HUDEP-2 (cell line): Measurements from ENCODE around the gene SIL1.
"Not testable (repeated sequence)": the region's sequence is repeated elsewhere in the genome, so short reads cannot be mapped to it uniquely, and the experiment has no call there.

Experiments
- DNase-seq, 76 experiments: peaks; one replicate each; lab custom pipeline; 2025; ENCODE audit not compliant: unreplicated experiment in 76 of 76; lab: John Stamatoyannopoulos, UW

The SIL1 gene

GRCh38 chr5:139205124-139205523 lies 7.0 kb upstream of the SIL1 start:
- DNase-seq: no peak

- no peak for DNase-seq
Measured at GRCh38 chr5:139204196-139204595, 6.0 kb upstream of the SIL1 start.

GRCh38 chr5:139199321-139199720 lies 1.2 kb upstream of the SIL1 start:
- no peak for DNase-seq

GRCh38 chr5:139196296-139196956 lies 1.7 kb downstream of the SIL1 start:
- DNase-seq: no peak

GRCh38 chr5:139194486-139194885 lies 3.7 kb downstream of the SIL1 start:
- DNase-seq: no peak

- peak in 7 of 76 experiments; percentile 2 to 19 (median 14) for DNase-seq
Measured at GRCh38 chr5:139193928-139194327, 4.2 kb downstream of the SIL1 start.

- not testable (repeated sequence) for DNase-seq
Measured at GRCh38 chr5:139192906-139193305, 5.3 kb downstream of the SIL1 start.

- DNase-seq: not testable (repeated sequence)
Measured at GRCh38 chr5:139191954-139192353, 6.2 kb downstream of the SIL1 start.

GRCh38 chr5:139190125-139190524 lies 8.0 kb downstream of the SIL1 start:
- no peak for DNase-seq

- peak in 44 of 76 experiments; percentile 2 to 69 (median 30) for DNase-seq
Measured at GRCh38 chr5:139188558-139189270, 9.5 kb downstream of the SIL1 start.

- DNase-seq: no peak
Measured at GRCh38 chr5:139186752-139187326, 11.3 kb downstream of the SIL1 start.

GRCh38 chr5:139186261-139186660 lies 11.9 kb downstream of the SIL1 start:
- DNase-seq: peak in 5 of 76 experiments; percentile 5 to 33 (median 15)

GRCh38 chr5:139185589-139185988 lies 12.6 kb downstream of the SIL1 start:
- DNase-seq: no peak

GRCh38 chr5:139183502-139183901 lies 14.7 kb downstream of the SIL1 start:
- no peak for DNase-seq

GRCh38 chr5:139182528-139183296 lies 15.5 kb downstream of the SIL1 start:
- DNase-seq: no peak

GRCh38 chr5:139181835-139182452 lies 16.2 kb downstream of the SIL1 start:
- DNase-seq: no peak

- peak in 1 of 76 experiments; percentile 10 for DNase-seq
Measured at GRCh38 chr5:139181322-139181730, 16.8 kb downstream of the SIL1 start.

GRCh38 chr5:139180850-139181249 lies 17.3 kb downstream of the SIL1 start:
- no peak for DNase-seq

- not testable (repeated sequence) for DNase-seq
Measured at GRCh38 chr5:139179778-139180513, 18.2 kb downstream of the SIL1 start.

GRCh38 chr5:139178935-139179334 lies 19.2 kb downstream of the SIL1 start:
- peak in 48 of 76 experiments; percentile 3 to 66 (median 24) for DNase-seq
